Left lobe of liver (tissue), 2 donors: ENCODE data around the gene OR2V2. TPM values are rescaled to one million over a fixed set of nuclear protein-coding genes. Genes with fewer than 3 reads are reported as not detected.
"Not testable (repeated sequence)": the region's sequence is repeated elsewhere in the genome, so short reads cannot be mapped to it uniquely, and the experiment has no call there.

Experiments
- ATAC-seq: fragments of 200-7000 bp; cut with Tn5 transposase; one replicate; pipeline ENCODE4 v1.9.1; 2020; ENCODE audit warnings: mild to moderate bottlenecking, moderate library complexity
- DNase-seq: peaks from one replicate; pipeline ENCODE4 v3.0.0-alpha.2; 2020; ENCODE audit warnings: low spot score
- total RNA-seq: library from RNA; stranded (reverse); gene quantifications from one replicate; pipeline ENCODE4 v1.2.1, GENCODE V29; 2021
- donor health status: DM: no; HTN: no; CAD: no; lungs with moderate emphysema.
- donor health status: DM: no; HTN: yes; CAD: no.

Gene OR2V2
- total RNA-seq, 1 donor from 2014 or later = not detected

GRCh38 chr5:181167814-181168488, 20.6 kb downstream of the OR2V2 start:
- no peak for DNase-seq
- ATAC-seq = no peak

DNA sequence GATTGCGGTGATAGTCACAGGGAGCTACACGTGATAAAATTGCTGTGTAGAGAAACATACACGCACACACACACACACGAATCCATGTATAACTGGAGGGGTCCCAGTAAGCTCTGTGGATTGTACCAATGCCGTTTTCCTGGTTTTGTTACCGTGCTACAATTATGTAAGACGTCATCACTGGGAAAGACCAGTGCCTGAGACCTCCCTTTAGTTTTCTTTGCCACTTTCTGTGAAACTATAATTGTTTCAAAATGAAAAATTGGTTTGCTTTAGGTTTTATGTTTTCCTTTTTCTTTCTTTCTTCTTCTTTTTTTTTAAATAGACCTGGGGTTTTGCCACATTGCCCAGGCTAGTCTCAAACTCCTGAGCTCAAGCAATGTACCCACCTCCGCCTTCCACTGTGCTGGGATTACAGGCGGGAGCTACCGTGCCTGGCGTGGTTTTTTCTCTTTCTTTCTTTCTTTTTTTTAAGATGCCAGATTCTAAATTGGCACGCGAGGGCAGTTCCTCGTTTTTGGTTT, 21.3 kb downstream of the OR2V2 start:
- no peak for ATAC-seq
- no peak for DNase-seq

DNA sequence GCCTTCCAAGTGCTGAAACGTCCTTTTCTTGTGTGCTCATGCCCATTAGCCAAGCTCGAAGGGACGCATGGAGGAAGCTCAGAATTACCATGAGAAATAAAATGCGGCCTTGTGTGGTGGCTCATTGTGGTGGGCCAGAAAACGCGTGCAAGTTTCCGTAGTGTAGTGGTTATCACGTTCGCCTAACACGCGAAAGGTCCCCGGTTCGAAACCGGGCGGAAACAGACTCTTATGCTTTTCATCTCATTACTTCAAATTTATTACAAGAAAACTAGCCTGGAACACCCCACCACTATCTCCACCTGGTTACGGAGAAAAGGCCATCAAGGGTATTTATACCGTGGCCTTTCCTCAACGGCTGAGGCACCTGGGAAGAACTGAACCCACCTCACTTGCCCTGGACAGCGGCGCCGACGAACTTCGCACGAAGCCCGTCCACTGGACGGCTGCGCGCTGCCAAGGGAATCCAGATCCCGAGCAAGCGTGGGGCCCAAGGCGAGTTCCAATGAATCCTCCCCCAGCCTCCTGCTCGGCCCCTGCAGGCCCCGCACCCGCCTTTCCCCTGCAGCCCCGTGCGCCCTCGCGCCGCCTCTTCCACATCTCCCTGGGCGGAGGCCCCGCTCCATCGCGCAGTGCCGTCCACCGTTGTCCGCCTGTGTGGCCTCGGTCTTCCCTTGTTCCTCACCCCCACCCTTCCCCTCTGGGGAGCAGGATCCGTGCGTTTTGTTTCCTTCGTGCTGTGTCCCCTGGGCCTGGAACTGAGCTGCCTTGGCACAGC, 22.3 kb downstream of the OR2V2 start:
- DNase-seq, ATAC-seq: not testable (repeated sequence)

- no peak for ATAC-seq
- no peak for DNase-seq
Observed at GRCh38 chr5:181170237-181170825, 22.9 kb downstream of the OR2V2 start.

- DNase-seq (no peak), ATAC-seq (no peak)
Observed at GRCh38 chr5:181170996-181171395, 23.6 kb downstream of the OR2V2 start.

GRCh38 chr5:181171782-181172181, 24.4 kb downstream of the OR2V2 start:
- no peak for DNase-seq
- no peak for ATAC-seq

GRCh38 chr5:181173027-181173419, 25.6 kb downstream of the OR2V2 start:
- DNase-seq (no peak), ATAC-seq (no peak)

DNA sequence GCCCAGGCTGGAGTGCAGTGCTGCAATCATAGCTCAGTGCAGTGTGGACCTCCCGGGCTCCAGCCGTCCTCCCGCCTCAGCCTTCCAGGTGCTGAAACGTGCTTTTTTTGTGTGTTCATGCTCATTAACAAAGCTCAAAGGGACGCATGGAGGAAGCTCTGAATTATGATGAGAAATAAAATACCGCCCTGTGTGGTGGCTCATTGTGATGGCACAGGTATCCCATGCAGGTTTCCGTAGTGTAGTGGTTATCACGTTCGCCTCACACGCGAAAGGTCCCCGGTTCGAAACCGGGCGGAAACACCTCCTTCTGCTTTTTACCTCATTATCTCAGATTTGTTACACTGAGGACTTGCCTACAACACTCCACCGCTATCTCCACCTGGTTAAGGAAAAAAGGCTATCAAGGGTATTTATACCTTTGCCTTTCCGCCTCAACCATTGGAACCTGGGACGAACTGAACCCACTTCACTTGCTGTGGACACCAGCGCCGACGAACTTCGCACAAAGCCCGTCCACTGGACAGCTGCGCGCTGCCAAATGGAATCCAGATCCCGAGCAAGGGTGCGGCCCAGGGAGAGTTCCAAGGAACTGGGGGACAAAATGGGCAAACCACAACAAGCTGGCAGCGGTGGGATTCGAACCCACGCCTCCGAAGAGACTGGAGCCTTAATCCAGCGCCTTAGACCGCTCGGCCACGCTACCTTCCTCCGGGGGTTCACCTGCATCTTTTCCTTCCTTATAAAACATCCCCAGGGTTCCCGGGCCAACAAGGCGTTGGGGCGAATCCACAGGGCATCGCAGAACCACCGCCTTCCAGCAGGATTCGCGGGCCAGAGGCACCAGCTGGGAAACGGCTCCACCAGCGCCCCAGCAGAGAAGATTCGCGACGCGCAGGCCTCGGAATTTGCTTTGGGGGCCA, 26.3 kb downstream of the OR2V2 start:
- ATAC-seq (peak; percentile 34), DNase-seq (no peak)

GRCh38 chr5:181176254-181176952, 29.0 kb downstream of the OR2V2 start:
- DNase-seq (no peak), ATAC-seq (no peak)

GRCh38 chr5:181177559-181177958, 30.2 kb downstream of the OR2V2 start:
- ATAC-seq, DNase-seq: not testable (repeated sequence)

GRCh38 chr5:181181650-181182565, 34.5 kb downstream of the OR2V2 start:
- DNase-seq (peak; percentile 68), ATAC-seq (peak; percentile 90)

DNA sequence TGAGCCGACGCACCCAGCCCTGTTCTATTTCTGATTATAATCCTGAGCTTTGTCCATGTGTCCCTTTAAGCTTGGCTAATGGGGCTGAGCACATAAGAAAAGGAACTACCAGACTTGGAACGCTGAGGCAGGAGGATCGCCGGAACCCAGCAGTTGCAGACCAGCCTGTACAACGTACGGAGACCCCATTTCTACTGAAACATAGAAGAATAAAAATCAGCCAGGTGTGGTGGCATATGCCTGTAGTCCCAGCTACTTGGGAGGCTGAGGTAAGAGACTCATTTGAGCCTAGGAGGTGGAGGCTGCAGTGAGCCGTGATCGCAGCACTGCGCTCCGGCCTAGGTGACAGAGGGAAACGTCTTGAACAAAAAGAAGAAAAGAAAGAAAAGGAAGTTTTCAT, 35.3 kb downstream of the OR2V2 start:
- DNase-seq (no peak), ATAC-seq (no peak)

DNA sequence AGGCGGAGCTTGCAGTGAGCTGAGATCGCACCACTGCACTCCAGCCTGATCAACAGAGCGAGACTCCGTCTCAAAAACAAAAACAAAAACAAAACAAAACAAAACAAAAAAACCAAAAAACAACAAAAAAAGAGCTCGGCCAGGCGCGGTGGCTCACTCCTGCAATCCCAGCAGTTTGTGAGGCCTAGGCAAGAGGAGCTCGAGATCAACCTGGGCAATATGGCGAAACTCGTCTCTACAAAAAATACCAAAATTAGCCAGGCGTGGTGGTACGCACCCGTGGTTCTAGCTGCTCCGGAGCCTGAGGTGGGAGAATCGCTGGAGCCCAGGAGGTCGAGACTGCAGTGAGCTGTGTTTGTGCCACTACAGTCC, 37.4 kb downstream of the OR2V2 start:
- ATAC-seq = no peak
- no peak for DNase-seq

DNA sequence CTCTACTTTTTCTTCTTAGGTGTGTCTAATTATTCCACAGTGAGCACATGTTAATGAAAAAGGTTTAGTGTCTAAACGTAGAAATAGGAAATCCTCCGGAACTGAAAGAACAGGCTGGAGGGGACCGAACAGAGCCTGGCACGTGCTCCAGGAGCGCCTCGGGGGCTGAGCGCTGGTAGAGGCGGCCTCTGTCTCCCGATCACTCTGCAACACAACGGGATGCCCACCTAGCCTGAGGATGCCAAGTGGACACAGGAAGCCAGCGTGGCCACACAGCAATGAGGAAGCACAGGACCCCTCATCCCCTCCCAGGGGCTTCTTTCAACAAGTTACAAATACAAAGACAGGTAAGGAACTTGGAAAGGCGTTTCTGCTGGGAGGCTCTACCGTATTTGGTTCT, 38.2 kb downstream of the OR2V2 start:
- DNase-seq = no peak
- ATAC-seq = no peak

DNA sequence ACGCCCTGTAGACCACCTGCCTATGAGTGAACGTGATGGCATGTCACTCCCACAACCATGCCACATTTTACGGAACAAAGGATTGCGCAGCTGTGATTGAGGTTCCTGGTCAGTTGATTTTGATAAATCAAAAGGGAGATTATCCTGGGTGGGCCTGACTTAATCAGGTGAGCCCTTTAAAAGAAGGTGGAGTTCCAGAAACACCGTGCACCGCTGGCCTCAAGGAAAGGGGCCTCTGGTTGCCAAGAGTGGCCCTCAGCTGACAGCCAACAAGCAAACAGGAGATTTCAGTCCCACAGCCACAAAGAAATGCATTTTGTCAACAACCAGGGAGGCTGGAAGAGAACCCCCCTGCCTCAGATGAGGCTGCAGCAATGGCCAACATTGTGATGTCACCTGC, 38.6 kb downstream of the OR2V2 start:
- DNase-seq (no peak), ATAC-seq (no peak)

GRCh38 chr5:181186986-181187499, 39.7 kb downstream of the OR2V2 start:
- ATAC-seq = no peak
- DNase-seq = no peak

DNA sequence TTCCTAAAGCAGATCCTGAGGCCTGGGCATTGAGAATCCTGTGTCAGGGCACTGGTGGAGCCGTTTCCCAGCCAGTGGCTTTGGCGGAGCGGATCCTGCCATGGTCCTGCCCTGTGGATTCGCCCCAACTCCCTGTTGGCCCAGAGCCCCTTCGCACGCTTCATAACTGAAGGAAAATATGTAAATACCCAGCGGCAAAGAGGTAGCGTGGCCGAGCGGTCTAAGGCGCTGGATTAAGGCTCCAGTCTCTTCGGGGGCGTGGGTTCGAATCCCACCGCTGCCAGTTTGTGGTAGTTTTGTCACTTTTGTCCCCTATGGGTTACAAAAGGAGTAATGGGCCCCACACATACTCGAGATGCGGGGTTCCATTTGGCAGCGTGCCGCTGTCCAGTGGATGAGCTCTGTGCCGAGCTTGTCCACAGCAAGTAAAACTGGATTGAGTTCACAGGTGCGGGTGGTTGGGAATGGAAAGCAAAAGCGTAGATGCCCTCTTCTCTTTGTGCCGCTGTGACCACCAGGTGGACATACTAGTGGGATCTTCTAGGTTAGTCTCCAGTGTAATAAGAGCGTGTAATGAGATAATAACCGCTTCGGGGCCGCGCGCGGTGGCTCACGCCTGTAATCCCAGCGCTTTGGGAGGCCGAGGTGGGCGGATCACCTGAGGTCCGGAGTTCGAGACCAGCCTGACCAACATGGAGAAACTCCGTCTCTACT, 40.3 kb downstream of the OR2V2 start:
- DNase-seq (peak; percentile 74), ATAC-seq (peak; percentile 2)

GRCh38 chr5:181188700-181189362, 41.4 kb downstream of the OR2V2 start:
- ATAC-seq = peak; percentile 8
- DNase-seq = peak; percentile 80
